HepG2 (cell line): ENCODE measurements around the gene EHD4. TPM values are rescaled to one million over a fixed set of nuclear protein-coding genes. Genes with fewer than 3 reads are reported as not detected.

Experiments used
- ATAC-seq: fragments of 200-7000 bp; cut with Tn5 transposase; 3 replicates; pipeline ENCODE4 v1.9.1; 2020; ENCODE audit warnings: mild to moderate bottlenecking, moderate library complexity
- BruUV-seq: library from RNA; stranded (reverse); fragments of 400-500 nt; replicated peaks from 2 replicates; lab custom pipeline; 2021; lab: Mats Ljungman, UMichigan
- CTCF ChIA-PET: fragments of 300-600 bp; formaldehyde crosslinking; extraction: SDS; loops from one replicate; lab custom pipeline; 2021; ENCODE audit warnings: low total read pairs, inconsistent platforms, low intra/inter-chr PET ratio; lab: Yijun Ruan, JAX
- POLR2A ChIA-PET: fragments of 350-600 bp; sonication (Branson Sonifier 250); formaldehyde crosslinking; loops from one replicate; lab custom pipeline; 2020; ENCODE audit warnings: antibody characterized with exemption, inconsistent platforms; lab: Yijun Ruan, JAX
- DNase-seq: peaks from one replicate; pipeline ENCODE4 v3.0.0-alpha.2; 2015; ENCODE audit warnings: low spot score
- FAIRE-seq: peaks from 3 replicates; lab custom pipeline; 2011; peaks lifted over from hg19 to GRCh38; lab: Jason Lieb, UNC
- H2AFZ ChIP-seq: one replicate; pipeline ENCODE4 v1.6.1; 2011; ENCODE audit warnings: low read length, inconsistent platforms
- H3K27ac ChIP-seq: fragments of 300-600 bp; 3 replicates; pipeline ENCODE4 v1.8.0; 2011; ENCODE audit warnings: mixed run types, mild to moderate bottlenecking, mixed read lengths, low read length, inconsistent platforms; ENCODE audit not compliant: insufficient read depth; ENCODE audit errors: extremely low read length
- H3K27me3 ChIP-seq, 2 experiments: fragments of 200-600 bp in 1 of 2; 2 replicates in 1 of 2; 3 replicates in 1 of 2; pipeline versions ENCODE4 v1.6.0 to v1.8.0; 2011; ENCODE audit warnings: low read length in 2 of 2, mild to moderate bottlenecking in 2 of 2, moderate library complexity in 2 of 2, inconsistent platforms in 1 of 2; ENCODE audit not compliant: insufficient read depth in 2 of 2, control insufficient read depth in 1 of 2
- H3K36me3 ChIP-seq, 2 experiments: fragments of 200-600 bp in 1 of 2; replicated peaks in 1 of 2; 2 replicates in 1 of 2; 3 replicates in 1 of 2; pipeline versions ENCODE4 v1.5.1 to v1.8.0; 2011; ENCODE audit warnings: low read length in 2 of 2, inconsistent platforms in 1 of 2; ENCODE audit not compliant: insufficient read depth in 2 of 2, control insufficient read depth in 1 of 2
- H3K4me1 ChIP-seq: 2 replicates; pipeline ENCODE4 v1.5.1; 2012; ENCODE audit warnings: low read length, inconsistent platforms; ENCODE audit not compliant: insufficient read depth
- H3K4me2 ChIP-seq: 2 replicates; pipeline ENCODE4 v1.6.0; 2011; ENCODE audit warnings: low read depth, low read length, inconsistent platforms
- H3K4me3 ChIP-seq, 3 experiments: fragments of 200-600 bp in 1 of 3; sonication (generic), shearing (Covaris generic) in 1 of 3; replicated peaks in 1 of 3; 2 replicates each; pipeline ENCODE4 v1.5.1; 2011 to 2016; ENCODE audit warnings: low read length in 3 of 3, inconsistent platforms in 2 of 3, low read depth in 2 of 3, mild to moderate bottlenecking in 2 of 3, control low read depth in 1 of 3, mixed read lengths in 1 of 3; ENCODE audit not compliant: insufficient read depth in 1 of 3
- H3K79me2 ChIP-seq: one replicate; pipeline ENCODE4 v1.6.1; 2011; ENCODE audit warnings: low read length, inconsistent platforms; ENCODE audit not compliant: insufficient read depth
- H3K9ac ChIP-seq: 2 replicates; pipeline ENCODE4 v1.6.0; 2011; ENCODE audit warnings: mild to moderate bottlenecking, low read depth, low read length, inconsistent platforms; ENCODE audit not compliant: insufficient read depth
- H3K9me3 ChIP-seq: 2 replicates; pipeline ENCODE4 v1.5.1; 2012; ENCODE audit warnings: mild to moderate bottlenecking, low read length
- H4K20me1 ChIP-seq: 2 replicates; pipeline ENCODE4 v1.6.0; 2011; ENCODE audit warnings: inconsistent platforms, mild to moderate bottlenecking, low read length, moderate library complexity; ENCODE audit not compliant: insufficient read depth
- E2F5 ChIP-seq: sonication (generic); formaldehyde crosslinking; conservative IDR thresholded peaks from 2 replicates; pipeline ENCODE4 v1.4.0; 2020; ENCODE audit warnings: missing genetic modification reagents
- GATAD2A ChIP-seq: IDR thresholded peaks from 2 replicates; pipeline ENCODE4 v1.6.1; 2016
- HMG20B ChIP-seq: conservative IDR thresholded peaks from 2 replicates; pipeline ENCODE4 v1.6.1; 2016; ENCODE audit warnings: missing genetic modification reagents, missing compliant biosample characterization
- HNRNPUL1 ChIP-seq: fragments of 200-400 bp; formaldehyde crosslinking; IDR thresholded peaks from 2 replicates; pipeline ENCODE4 v1.6.1; 2017; ENCODE audit warnings: low read depth, mild to moderate bottlenecking, low read length, moderate library complexity
- JUND ChIP-seq: sonication (generic); formaldehyde crosslinking; IDR thresholded peaks from 2 replicates; pipeline ENCODE4 v1.8.0; 2022; ENCODE audit warnings: mild to moderate bottlenecking, missing genetic modification reagents
- KLF11 ChIP-seq: IDR thresholded peaks from 2 replicates; pipeline ENCODE4 v1.6.1; 2016; ENCODE audit warnings: missing compliant biosample characterization
- KLF15 ChIP-seq: sonication (generic); formaldehyde crosslinking; IDR thresholded peaks from 2 replicates; pipeline ENCODE4 v1.8.1; 2023; ENCODE audit warnings: borderline replicate concordance, mild to moderate bottlenecking, inconsistent platforms, missing genetic modification reagents, mixed read lengths
- MTF1 ChIP-seq: sonication (generic); formaldehyde crosslinking; IDR thresholded peaks from 2 replicates; pipeline ENCODE4 v1.5.0; 2020; ENCODE audit warnings: missing genetic modification reagents
- POGK ChIP-seq: sonication (generic); formaldehyde crosslinking; conservative IDR thresholded peaks from 2 replicates; pipeline ENCODE4 v1.8.0; 2022; ENCODE audit warnings: mild to moderate bottlenecking, moderate library complexity, missing genetic modification reagents
- SYNCRIP ChIP-seq: fragments of 200-400 bp; formaldehyde crosslinking; IDR thresholded peaks from 2 replicates; pipeline ENCODE4 v1.6.1; 2018; ENCODE audit warnings: mild to moderate bottlenecking, low read depth, low read length; ENCODE audit not compliant: insufficient read depth
- TBP ChIP-seq: sonication (generic); formaldehyde crosslinking; IDR thresholded peaks from 2 replicates; pipeline ENCODE4 v1.5.0; 2020; ENCODE audit warnings: missing genetic modification reagents
- U2AF1 ChIP-seq: fragments of 200-400 bp; formaldehyde crosslinking; optimal IDR thresholded peaks from 2 replicates; pipeline ENCODE3; 2017; ENCODE audit warnings: mild to moderate bottlenecking, low read depth, low read length
- WIZ ChIP-seq: sonication (generic); formaldehyde crosslinking; IDR thresholded peaks from 2 replicates; pipeline ENCODE4 v1.5.1; 2020; ENCODE audit warnings: mild to moderate bottlenecking, missing genetic modification reagents
- ZMAT3 ChIP-seq: sonication (generic); formaldehyde crosslinking; conservative IDR thresholded peaks from 2 replicates; pipeline ENCODE4 v1.7.0; 2021; ENCODE audit warnings: missing genetic modification reagents
- ZNF10 ChIP-seq: sonication (generic); formaldehyde crosslinking; IDR thresholded peaks from 2 replicates; pipeline ENCODE4 v1.4.0; 2020; ENCODE audit warnings: mild to moderate bottlenecking, low read depth, missing genetic modification reagents, borderline replicate concordance
- ZNF468 ChIP-seq: sonication (generic); formaldehyde crosslinking; IDR thresholded peaks from 2 replicates; pipeline ENCODE4 v1.8.0; 2022; ENCODE audit warnings: mild to moderate bottlenecking, moderate library complexity, missing genetic modification reagents
- ZNF839 ChIP-seq: sonication (generic); formaldehyde crosslinking; IDR thresholded peaks from 2 replicates; pipeline ENCODE4 v1.4.0; 2020; ENCODE audit warnings: missing genetic modification reagents, mild to moderate bottlenecking, borderline replicate concordance
- WGBS: methylation state at CpG from one replicate; pipeline ENCODE4 v1.1.6; 2017; ENCODE audit warnings: low lambda C conversion rate; 5-methylcytosine and 5-hydroxymethylcytosine counted together
- in situ Hi-C: cut with HindIII; loops from 2 replicates; pipeline ENCODE4 v1.10.0; 2017; ENCODE audit warnings: low pct_unique_long_range_greater_than_20kb; ENCODE audit not compliant: extremely low pct_ligation_motif_present
- intact Hi-C: fragments of 100-400 bp; cut with micrococcal nuclease; formaldehyde crosslinking; loops from one replicate; pipeline ENCODE4 v1.10.0; 2022; ENCODE audit not compliant: unreplicated experiment
- polyA plus RNA-seq, 8 experiments: library from polyadenylated mRNA; depleted of rRNA in 3 of 8; stranded (reverse) in 7 of 8; unstranded in 1 of 8; fragments of >200 nt; fragmentation: Illumina TruSeq in 4 of 8; extraction: Trizol in 4 of 8; gene quantifications; 2 replicates each; pipeline versions ENCODE4 v1.2.1 to v1.2.3, GENCODE V29; 2011 to 2016; ENCODE audit warnings: low read depth in 4 of 8, missing spikeins in 1 of 8, mixed read lengths in 1 of 8; ENCODE audit not compliant: insufficient read depth in 1 of 8
- total RNA-seq, 5 experiments: library from RNA; depleted of rRNA; stranded (reverse); fragments of >200 nt; fragmentation: Illumina TruSeq; extraction: Trizol; gene quantifications; 2 replicates each; pipeline ENCODE4 v1.2.3, GENCODE V29; 2016; ENCODE audit warnings: low read depth in 1 of 5

Gene EHD4
- total and polyA plus RNA-seq, 2 of the 13 experiments (the other 11 are each of a cell fraction or from before 2014, with no cell fraction given), result 3.1 to 4.8 TPM

GRCh38 chr15:41911691-41912345 lies 60.5 kb downstream of the EHD4 start:
- 94% methylated on average over 10 of the region's 14 CpGs for WGBS
- Histone ChIP-seq H3K9ac (no peak overlapping the region), H2AFZ (no peak overlapping the region), H3K36me3 (peaks cover 4 to 16% of the 10 kb centered on the region in 2 experiments; a peak in 4 of 5 replicates), H3K4me1 (no peaks in the 10 kb centered on the region), H3K27me3 (no peaks in the 10 kb centered on the region), H3K4me2 (no peak overlapping the region), H3K4me3 (no peak overlapping the region), H3K9me3 (no peaks in the 10 kb centered on the region), H3K27ac (no peak overlapping the region), H3K79me2 (no peaks in the 10 kb centered on the region), H4K20me1 (no peaks in the 10 kb centered on the region)
- POLR2A ChIA-PET, result no interaction called here
- DNase-seq (no peak), FAIRE-seq (no peak), ATAC-seq (no peak)
- no TSS peak for BruUV-seq
- TF ChIP-seq KLF15 (CRISPR knock-in tag) (no peak), POGK (CRISPR knock-in tag) (no peak), WIZ (CRISPR knock-in tag) (no peak), ZNF468 (CRISPR knock-in tag) (no peak), U2AF1 (no peak), GATAD2A (no peak), KLF11 (no peak), HMG20B (CRISPR knock-in tag) (no peak), ZNF839 (CRISPR knock-in tag) (no peak), ZMAT3 (CRISPR knock-in tag) (no peak), HNRNPUL1 (no peak), MTF1 (CRISPR knock-in tag) (no peak), JUND (no peak), SYNCRIP (no peak), ZNF10 (CRISPR knock-in tag) (no peak), TBP (CRISPR knock-in tag) (no peak), E2F5 (no peak)
- intact Hi-C loops (no loop called here), in situ Hi-C loops (no loop called here)
- CTCF ChIA-PET, result no interaction called here
